Measurements from ENCODE around the gene TGIF2. TPM values are rescaled to one million over a fixed set of nuclear protein-coding genes. Genes with fewer than 3 reads are reported as not detected.

TGIF2 gene
- total and polyA plus RNA-seq, 2 of the 13 experiments (the other 11 are each of a cell fraction or from before 2014, with no cell fraction given) = 41.3 to 53.9 TPM

- 0 out of 2 replicates have a peak, but pooled peaks have one; percentile 51 for TF ChIP-seq HIC2 (CRISPR knock-in tag; IDR thresholded peaks at IDR 0.05; ENCODE audit: low read depth)
- peak; percentile 38; the same call in 1 of the 2 replicates for TF ChIP-seq IRF1 (CRISPR knock-in tag; IDR thresholded peaks at IDR 0.05; ENCODE audit: low read depth)
- no peak for TF ChIP-seq SCMH1 (CRISPR knock-in tag; IDR thresholded peaks at IDR 0.05; ENCODE audit: borderline replicate concordance)
- TF ChIP-seq CSRNP2 (CRISPR knock-in tag; conservative IDR thresholded peaks at IDR 0.05; ENCODE audit: low read depth) = peak; percentile 34; the same call in 1 of the 2 replicates
- no peak for TF ChIP-seq DZIP1 (CRISPR knock-in tag; IDR thresholded peaks at IDR 0.05)
- 0 out of 2 replicates have a peak, but pooled peaks have one; percentile 29 for TF ChIP-seq AHDC1 (CRISPR knock-in tag; IDR thresholded peaks at IDR 0.05; ENCODE audit: borderline replicate concordance)
- TF ChIP-seq ZC3H13 (CRISPR knock-in tag; IDR thresholded peaks at IDR 0.05) = peak; percentile 92
- TF ChIP-seq CREBL2 (CRISPR knock-in tag; IDR thresholded peaks at IDR 0.05; ENCODE audit: borderline replicate concordance) = peak; percentile 71
- peak; percentile 15; the same call in 1 of the 2 replicates for TF ChIP-seq ZNF329 (CRISPR knock-in tag; IDR thresholded peaks at IDR 0.05; ENCODE audit: low read depth)
- 0 out of 2 replicates have a peak, but pooled peaks have one; percentile 39 for TF ChIP-seq LBX2 (CRISPR knock-in tag; IDR thresholded peaks at IDR 0.05; ENCODE audit: borderline replicate concordance)
- TF ChIP-seq NR2F1 (CRISPR knock-in tag; IDR thresholded peaks at IDR 0.05) = no peak
- peak; percentile 81 for TF ChIP-seq KDM2A (CRISPR knock-in tag; IDR thresholded peaks at IDR 0.05; ENCODE audit: borderline replicate concordance, low read depth)
These were observed 1.2 kb downstream of the TGIF2 start (continued) for GRCh38 chr20:36574366-36575135.
